Ectodermal cell (in vitro differentiated cells): ENCODE results near the gene TAOK2.
"Not testable (repeated sequence)": the region's sequence is repeated elsewhere in the genome, so short reads cannot be mapped to it uniquely, and the experiment has no call there.

Experiments
- H3K27ac ChIP-seq: 2 replicates; pipeline ENCODE4 v1.7.0; 2013; ENCODE audit warnings: mild to moderate bottlenecking, low read depth, low read length; ENCODE audit not compliant: insufficient read depth, poor library complexity, severe bottlenecking
- H3K27me3 ChIP-seq: 2 replicates; pipeline ENCODE4 v1.7.0; 2013; ENCODE audit warnings: mild to moderate bottlenecking, low read length; ENCODE audit not compliant: insufficient read depth, control insufficient read depth, poor library complexity, severe bottlenecking
- H3K36me3 ChIP-seq: one replicate; pipeline ENCODE4 v1.7.0; 2013; ENCODE audit warnings: low read length; ENCODE audit not compliant: control insufficient read depth, insufficient read depth
- H3K4me1 ChIP-seq: one replicate; pipeline ENCODE4 v1.7.0; 2013; ENCODE audit warnings: low read length; ENCODE audit not compliant: control insufficient read depth, insufficient read depth
- H3K4me3 ChIP-seq: 2 replicates; pipeline ENCODE4 v1.7.0; 2013; ENCODE audit warnings: low read depth, low read length, control low read depth; ENCODE audit not compliant: insufficient read depth
- H3K9me3 ChIP-seq: 2 replicates; pipeline ENCODE4 v1.7.0; 2013; ENCODE audit warnings: mild to moderate bottlenecking, low read length, moderate library complexity; ENCODE audit not compliant: control insufficient read depth
- WGBS, 2 experiments: methylation state at CpG; one replicate each; pipeline ENCODE4 v1.1.7; 2013; ENCODE audit warnings: missing lambda C conversion rate in 2 of 2; 5-methylcytosine and 5-hydroxymethylcytosine counted together

The TAOK2 gene

DNA sequence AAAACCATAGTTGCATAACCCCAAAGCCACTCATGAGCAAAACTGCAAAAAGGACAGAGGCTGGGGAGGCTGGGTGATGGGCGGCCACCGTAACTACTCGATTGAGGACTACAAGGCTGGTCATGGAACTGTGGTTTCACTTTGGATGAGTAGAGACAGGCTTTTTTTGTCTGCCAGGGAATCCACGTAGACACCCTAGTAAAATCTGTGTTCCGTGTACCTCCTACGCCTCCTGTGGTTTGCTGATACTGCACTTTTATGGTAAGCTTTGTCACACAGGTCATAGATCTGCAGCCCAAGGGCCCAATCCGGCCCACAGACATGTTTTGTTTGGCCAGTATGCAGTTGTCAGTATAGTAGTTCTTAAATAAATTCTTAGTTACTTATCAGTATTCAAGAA lies 59.6 kb downstream of the TAOK2 start:
- H3K27me3 ChIP-seq: peaks cover 39% of the 10 kb centered on the region
- H3K4me1 ChIP-seq: peaks cover 16% of the 10 kb centered on the region
- H3K4me3 ChIP-seq: no peak overlapping the region
- WGBS, 2 experiments: 88 to 91% methylated on average over 7 of the region's 7 CpGs
- H3K27ac ChIP-seq: no peak overlapping the region
- H3K36me3 ChIP-seq: no peaks in the 10 kb centered on the region
- no peaks in the 10 kb centered on the region for H3K9me3 ChIP-seq

DNA sequence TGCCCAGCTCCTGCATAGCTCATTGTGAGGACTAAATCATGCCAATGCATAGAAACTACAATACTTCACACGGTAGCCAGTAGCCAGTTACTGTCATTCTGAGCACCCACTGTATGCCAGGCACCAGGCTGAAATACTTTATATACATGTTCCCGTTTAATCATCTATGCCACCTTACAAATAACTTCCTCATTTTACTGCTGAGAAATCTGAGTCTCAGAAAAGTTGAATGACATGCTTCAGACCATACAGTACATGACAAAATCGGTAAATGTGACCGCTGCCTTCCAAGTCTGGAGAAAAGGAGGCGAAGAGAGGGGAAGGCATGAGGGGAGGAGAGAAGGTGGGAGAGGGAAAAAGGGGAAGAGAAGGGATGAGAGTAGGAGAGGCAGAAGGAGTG lies 66.6 kb downstream of the TAOK2 start:
- H3K27me3 ChIP-seq: peaks cover 3% of the 10 kb centered on the region
- no peak overlapping the region for H3K4me3 ChIP-seq
- no peaks in the 10 kb centered on the region for H3K9me3 ChIP-seq
- H3K4me1 ChIP-seq: no peaks in the 10 kb centered on the region
- no peaks in the 10 kb centered on the region for H3K36me3 ChIP-seq
- no peak overlapping the region for H3K27ac ChIP-seq
- 84 to 89% methylated on average over 5 of the region's 5 CpGs for WGBS, 2 experiments

DNA sequence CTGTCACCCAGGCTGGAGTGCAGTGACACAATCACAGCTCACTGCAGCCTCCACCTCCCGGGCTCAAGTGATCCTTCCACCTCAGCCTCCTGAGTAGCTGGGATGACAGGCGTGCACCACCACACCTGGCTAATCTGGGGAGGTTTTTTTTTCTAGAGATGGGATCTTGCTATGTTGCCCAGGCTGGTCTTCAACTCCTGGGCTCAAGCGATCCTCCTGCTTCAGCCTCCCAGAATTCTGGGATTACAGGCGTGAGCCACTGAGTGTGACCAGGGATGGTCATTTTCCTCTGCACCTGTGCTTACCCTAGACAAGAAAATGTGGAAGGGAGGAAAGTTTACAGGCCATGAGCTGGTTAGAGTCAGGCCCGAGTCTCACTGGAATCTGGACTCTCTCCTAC lies 67.0 kb downstream of the TAOK2 start:
- not testable (repeated sequence) for H3K36me3 ChIP-seq, H3K9me3 ChIP-seq, H3K4me3 ChIP-seq, H3K27ac ChIP-seq, H3K27me3 ChIP-seq, H3K4me1 ChIP-seq
- WGBS, 2 experiments: 85 to 88% methylated on average over 5 of the region's 5 CpGs

DNA sequence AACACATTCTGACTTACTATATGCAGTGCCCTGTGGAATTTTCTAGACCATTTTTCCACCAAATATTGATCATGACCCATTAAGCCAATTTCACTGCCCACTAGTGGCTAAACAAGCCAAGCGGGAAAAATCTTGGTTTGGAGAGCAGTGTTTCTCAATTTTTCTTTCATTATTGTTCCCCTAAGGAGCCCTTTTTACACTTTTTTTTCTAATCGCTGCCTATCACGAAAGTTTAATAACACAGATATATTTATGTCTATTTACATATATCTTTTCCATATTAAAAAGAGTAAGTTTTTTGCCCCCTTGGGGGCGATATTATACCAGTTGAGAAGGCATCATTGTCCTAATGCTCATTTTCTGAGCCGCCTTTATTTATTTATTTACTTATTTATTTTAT lies 68.2 kb downstream of the TAOK2 start:
- no peaks in the 10 kb centered on the region for H3K27me3 ChIP-seq
- H3K27ac ChIP-seq: no peak overlapping the region
- WGBS, 2 experiments: 64 to 72% methylated on average over 1 to 2 of the region's 5 CpGs
- no peaks in the 10 kb centered on the region for H3K9me3 ChIP-seq
- H3K4me1 ChIP-seq: no peaks in the 10 kb centered on the region
- no peak overlapping the region for H3K4me3 ChIP-seq
- H3K36me3 ChIP-seq: no peaks in the 10 kb centered on the region
